Endothelial cell of hepatic sinusoid (primary cell): Measurements from ENCODE around the gene ARHGDIB.

ENCODE experiments used
- in situ Hi-C: cut with HindIII; loops from 2 replicates; pipeline ENCODE4 v1.10.0; 2017; ENCODE audit warnings: low sequenced_read_pairs

The ARHGDIB gene

GRCh38 chr12:14984036-14984435 lies 22.6 kb upstream of the ARHGDIB start:
- in situ Hi-C loops: no loop called here

- in situ Hi-C loops: no loop called here
These were observed 21.6 kb upstream of the ARHGDIB start for GRCh38 chr12:14982991-14983390.

GRCh38 chr12:14982562-14982961 lies 21.2 kb upstream of the ARHGDIB start:
- in situ Hi-C loops: no loop called here

- in situ Hi-C loops: no loop called here
These were observed 19.6 kb upstream of the ARHGDIB start for GRCh38 chr12:14981049-14981448.

GRCh38 chr12:14979468-14979867 lies 18.1 kb upstream of the ARHGDIB start:
- in situ Hi-C loops: no loop called here

- in situ Hi-C loops: no loop called here
These were observed 15.3 kb upstream of the ARHGDIB start for GRCh38 chr12:14976658-14977057.

DNA sequence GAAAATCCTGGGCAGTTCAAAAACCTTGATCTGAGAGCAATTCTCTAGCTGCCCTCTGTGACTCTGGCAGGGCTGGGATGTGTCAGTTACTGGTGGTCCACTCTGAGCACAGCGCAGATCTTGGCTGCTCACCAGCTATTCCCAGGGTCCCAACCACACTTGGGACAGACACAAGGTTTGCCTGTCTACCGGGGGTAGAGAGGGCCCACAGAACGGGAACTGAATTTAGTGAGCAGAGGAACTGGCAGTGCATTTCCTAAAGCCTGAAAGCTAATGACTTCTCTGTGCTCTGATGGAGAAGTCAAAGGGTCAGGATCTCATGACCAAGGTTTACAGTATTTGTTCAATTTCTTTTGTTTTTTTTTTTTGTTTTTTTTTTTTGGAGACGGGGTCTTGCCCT lies 14.1 kb upstream of the ARHGDIB start:
- in situ Hi-C loops: no loop called here

DNA sequence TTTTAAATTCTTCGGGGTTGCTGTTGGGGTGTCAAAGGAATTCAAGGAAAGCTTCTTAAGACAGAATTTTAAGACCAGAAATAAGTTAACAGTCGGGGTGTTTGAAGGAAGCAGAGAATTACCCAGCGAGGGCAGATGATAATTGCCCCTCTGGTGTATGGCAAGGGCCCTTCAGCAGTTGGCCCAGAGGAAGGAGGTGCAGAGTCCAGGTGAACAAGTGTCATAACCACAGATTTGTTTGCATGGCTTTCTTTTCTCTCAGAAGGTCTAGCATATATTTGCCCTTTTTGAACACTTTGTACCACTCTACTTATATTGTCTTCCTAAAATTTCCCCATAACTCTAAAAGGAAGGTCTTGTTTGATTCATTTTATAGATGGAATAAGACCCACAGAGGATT lies 13.2 kb upstream of the ARHGDIB start:
- in situ Hi-C loops: no loop called here

DNA sequence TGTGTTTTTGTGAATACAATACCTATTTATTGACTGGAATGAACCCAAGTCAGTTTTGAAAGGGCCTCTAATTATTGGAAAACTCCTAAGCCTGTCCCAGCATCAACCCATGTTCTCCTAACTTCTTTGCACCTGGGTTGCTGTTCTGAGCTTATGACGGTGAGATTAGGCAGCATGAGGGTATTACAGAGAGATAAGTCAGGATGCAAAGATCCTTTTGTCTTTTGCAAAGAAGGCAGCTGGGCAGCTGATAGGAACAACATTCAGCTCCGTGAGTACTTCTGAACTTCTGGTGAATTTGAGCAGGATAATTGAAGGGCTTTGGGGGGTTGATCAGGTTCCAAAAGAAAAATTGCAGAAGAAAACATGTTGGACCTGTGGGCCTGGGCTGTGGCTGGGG lies 11.4 kb upstream of the ARHGDIB start, which contains the start of gene PDE6H:
TSS of gene PDE6H (plus strand) at position 227 of the 400 bp plus-strand sequence. CDS start 4,971 bp downstream, outside the sequence.
- in situ Hi-C loops: no loop called here

DNA sequence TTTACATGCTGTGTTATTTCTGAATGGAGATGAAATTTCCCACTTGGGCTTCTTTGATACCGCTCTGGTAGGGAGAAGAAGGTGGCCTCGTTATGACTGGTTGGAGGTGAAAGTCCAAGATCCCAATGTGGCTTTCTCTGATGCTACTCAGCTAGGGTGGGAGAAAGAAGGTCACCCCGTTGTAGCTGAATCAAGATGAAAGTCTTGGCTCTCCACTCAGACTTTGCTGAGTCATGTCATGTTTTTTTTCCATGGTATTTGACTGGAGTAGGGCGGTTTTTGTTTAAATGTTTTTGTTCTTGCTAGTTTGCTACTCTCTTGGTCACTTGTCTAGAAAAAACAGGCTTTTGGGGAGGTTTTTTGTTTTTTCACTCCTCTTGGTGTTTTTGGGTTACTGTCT lies 9.1 kb upstream of the ARHGDIB start:
- in situ Hi-C loops: no loop called here

DNA sequence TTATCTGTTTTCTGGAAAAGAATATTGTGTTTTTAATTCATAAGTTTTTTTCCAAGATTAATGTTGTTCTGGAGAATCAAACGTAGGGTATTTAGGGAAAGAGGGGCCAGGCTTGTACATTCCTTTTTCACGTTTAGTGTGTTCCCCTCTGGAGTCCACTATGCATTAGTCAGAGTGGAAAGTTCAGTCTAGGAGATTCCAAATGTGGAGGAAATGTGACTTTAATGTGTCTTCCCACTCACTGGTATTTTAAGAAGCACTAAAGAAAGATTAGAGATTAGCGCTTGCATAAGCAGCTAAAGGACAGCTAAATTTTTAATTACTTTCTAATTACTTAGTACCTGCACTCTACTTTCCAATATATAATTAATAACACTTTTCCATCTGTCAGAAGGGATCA lies 7.1 kb upstream of the ARHGDIB start:
- in situ Hi-C loops: no loop called here

- in situ Hi-C loops: no loop called here
These were observed 3.8 kb upstream of the ARHGDIB start for GRCh38 chr12:14965221-14965620.

- in situ Hi-C loops: no loop called here
These were observed 3.0 kb upstream of the ARHGDIB start for GRCh38 chr12:14964406-14964805.

DNA sequence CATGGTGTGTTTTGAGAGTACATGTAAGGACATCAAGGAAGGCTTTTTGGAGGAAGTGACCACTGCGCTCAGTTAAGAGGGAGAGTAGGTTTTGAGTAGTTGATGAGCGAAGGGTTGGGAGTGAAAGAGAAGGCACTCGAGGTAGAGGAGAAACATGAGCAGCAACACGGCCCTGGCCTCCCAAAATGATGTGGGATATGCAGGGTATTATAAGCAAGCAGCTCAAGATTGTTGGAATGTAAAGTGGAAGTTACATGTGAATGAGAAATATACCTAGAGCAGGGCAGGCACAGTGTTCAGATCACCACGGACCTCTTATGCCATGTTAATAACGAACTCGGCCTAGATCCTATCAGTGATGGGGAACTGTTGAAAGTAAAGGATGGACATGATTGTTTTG lies 2.1 kb upstream of the ARHGDIB start:
- in situ Hi-C loops: no loop called here

DNA sequence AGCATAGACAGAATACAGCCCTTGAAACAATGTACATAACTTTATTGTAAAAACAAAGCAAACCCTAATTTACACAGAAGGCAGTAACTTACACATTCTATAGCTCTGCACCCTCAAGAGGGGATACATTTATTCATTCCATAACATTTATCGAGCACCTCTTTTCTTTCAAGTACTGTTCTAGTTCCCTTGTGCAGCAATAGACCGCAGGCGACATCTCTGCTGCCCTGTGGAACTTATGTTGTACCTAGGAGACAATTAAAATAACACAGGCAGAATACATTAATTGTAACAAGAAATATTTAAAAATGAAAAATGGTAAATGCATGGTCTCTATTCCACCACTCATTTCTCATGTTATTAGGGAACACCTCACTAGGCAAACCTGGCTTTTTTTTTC lies 1.4 kb upstream of the ARHGDIB start:
- in situ Hi-C loops: no loop called here

DNA sequence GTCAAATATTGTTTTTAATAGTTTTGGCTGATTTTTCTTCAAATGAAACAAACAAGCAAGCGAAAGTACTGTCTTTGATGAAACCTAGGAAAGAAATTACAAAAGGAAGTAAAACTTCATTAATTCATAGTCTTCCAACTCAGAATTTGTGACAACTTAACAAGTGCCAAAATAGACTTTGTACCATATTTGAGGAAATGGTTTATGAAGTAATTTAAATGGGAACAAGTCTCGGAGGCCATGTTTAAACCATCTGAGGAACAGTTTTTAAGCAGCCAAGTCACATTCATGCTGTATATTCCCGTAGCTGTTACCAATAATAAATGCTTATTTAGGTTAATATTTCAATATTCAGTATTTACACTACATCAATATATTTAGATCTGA lies 745 bp upstream of the ARHGDIB start:
- in situ Hi-C loops: no loop called here

GRCh38 chr12:14960548-14961465 lies 594 bp downstream of the ARHGDIB start:
- in situ Hi-C loops: no loop called here

GRCh38 chr12:14959916-14960496 lies 1.4 kb downstream of the ARHGDIB start:
- in situ Hi-C loops: no loop called here

- in situ Hi-C loops: no loop called here
These were observed 1.9 kb downstream of the ARHGDIB start for GRCh38 chr12:14959463-14959862.

DNA sequence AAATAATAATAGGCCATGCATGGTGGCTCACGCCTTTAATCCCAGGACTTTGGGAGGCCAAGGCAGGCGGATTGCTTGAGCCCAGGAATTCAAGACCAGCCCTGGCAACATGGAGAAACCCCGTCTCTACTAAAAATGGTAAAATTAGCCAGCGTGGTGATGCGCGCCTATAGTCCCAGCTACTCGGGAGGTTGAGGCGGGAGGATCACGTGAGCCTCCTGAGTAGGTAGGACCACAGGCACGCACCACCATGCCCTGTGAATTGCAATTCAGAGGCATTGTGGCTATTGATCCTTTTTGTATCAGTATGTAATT lies 2.3 kb downstream of the ARHGDIB start:
- in situ Hi-C loops: no loop called here

- in situ Hi-C loops: no loop called here
These were observed 2.9 kb downstream of the ARHGDIB start for GRCh38 chr12:14958361-14959125.
